ENCODE measurements around the gene NMNAT3. TPM values are rescaled to one million over a fixed set of nuclear protein-coding genes. Genes with fewer than 3 reads are reported as not detected.
A peak's percentile ranks its signal among the peaks of the same experiment; 100 is the strongest.

The NMNAT3 gene
- total RNA-seq, 1 experiment from 2014 or later, result 1.3 TPM

DNA sequence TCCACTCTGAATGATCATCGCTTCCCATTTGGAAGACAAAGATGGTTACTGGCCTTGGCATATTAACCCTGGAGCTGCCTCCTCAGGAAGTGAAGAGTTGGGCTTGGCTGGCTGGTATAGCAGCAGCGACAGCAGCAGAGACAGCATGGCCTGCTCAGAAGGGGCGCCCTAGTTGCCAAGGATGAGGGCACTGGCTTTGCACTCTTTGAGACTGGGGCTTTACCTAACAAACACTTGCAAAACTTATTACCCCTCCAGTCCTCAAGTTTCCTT, 69.7 kb downstream of the NMNAT3 start:
- TF ChIP-seq, protein P1, sequence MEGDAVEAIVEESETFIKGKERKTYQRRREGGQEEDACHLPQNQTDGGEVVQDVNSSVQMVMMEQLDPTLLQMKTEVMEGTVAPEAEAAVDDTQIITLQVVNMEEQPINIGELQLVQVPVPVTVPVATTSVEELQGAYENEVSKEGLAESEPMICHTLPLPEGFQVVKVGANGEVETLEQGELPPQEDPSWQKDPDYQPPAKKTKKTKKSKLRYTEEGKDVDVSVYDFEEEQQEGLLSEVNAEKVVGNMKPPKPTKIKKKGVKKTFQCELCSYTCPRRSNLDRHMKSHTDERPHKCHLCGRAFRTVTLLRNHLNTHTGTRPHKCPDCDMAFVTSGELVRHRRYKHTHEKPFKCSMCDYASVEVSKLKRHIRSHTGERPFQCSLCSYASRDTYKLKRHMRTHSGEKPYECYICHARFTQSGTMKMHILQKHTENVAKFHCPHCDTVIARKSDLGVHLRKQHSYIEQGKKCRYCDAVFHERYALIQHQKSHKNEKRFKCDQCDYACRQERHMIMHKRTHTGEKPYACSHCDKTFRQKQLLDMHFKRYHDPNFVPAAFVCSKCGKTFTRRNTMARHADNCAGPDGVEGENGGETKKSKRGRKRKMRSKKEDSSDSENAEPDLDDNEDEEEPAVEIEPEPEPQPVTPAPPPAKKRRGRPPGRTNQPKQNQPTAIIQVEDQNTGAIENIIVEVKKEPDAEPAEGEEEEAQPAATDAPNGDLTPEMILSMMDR (conservative IDR thresholded peaks at IDR 0.05), result no peak
- WGBS (ENCODE audit: extremely low coverage, insufficient read length, low lambda C conversion rate), result no CpG with 5 or more reads among the region's 3 CpGs
- no peaks in the 10 kb centered on the region for H3K27me3 Mint-ChIP-seq (ENCODE audit: low read depth)

More for the DNA sequence above, 69.7 kb downstream of the NMNAT3 start:
- no peak overlapping the region for H2AFZ ChIP-seq (ENCODE audit: low read length)
- H4K5ac ChIP-seq (ENCODE audit: insufficient read length, low read depth, low read length), result no peak overlapping the region
- H4K8ac ChIP-seq (replicated peaks; ENCODE audit: insufficient read length, low read depth, low read length), result no peak overlapping the region
- no peak overlapping the region for H2BK5ac ChIP-seq (ENCODE audit: insufficient read length, low read length)
- peaks cover 14 to 20% of the 10 kb centered on the region in 2 experiments for H3K4me1 Mint-ChIP-seq
- H3K56ac ChIP-seq (ENCODE audit: insufficient read length, low read depth, low read length), result no peak overlapping the region
- no peaks in the 10 kb centered on the region for H3K79me1 ChIP-seq (ENCODE audit: insufficient read depth, low read depth, low read length, poor library complexity, severe bottlenecking)
- H2BK120ac ChIP-seq (ENCODE audit: low read depth, low read length, poor library complexity, severe bottlenecking), result no peak overlapping the region
- H3K9ac ChIP-seq (ENCODE audit: extremely low read depth, insufficient read length, low read length), result no peak overlapping the region
- H3K23me2 ChIP-seq (ENCODE audit: insufficient read length, low read depth, low read length, poor library complexity, severe bottlenecking), result no peaks in the 10 kb centered on the region
- no peak overlapping the region for H3K4me2 ChIP-seq (ENCODE audit: insufficient read depth, insufficient read length, low read length)
- H4K91ac ChIP-seq (ENCODE audit: insufficient read length, low read depth, low read length), result no peak overlapping the region
- H2AK5ac ChIP-seq (ENCODE audit: insufficient read length, low read length), result no peak overlapping the region
- H3K27me3 ChIP-seq (ENCODE audit: insufficient read depth, low read length), result no peaks in the 10 kb centered on the region; the same call in 1 of the 2 replicates
- H3K4me3 Mint-ChIP-seq, result no peak overlapping the region
- H3K23ac ChIP-seq (ENCODE audit: insufficient read length, low read depth, low read length), result no peak overlapping the region
- H3K27ac ChIP-seq (ENCODE audit: insufficient read length, low read depth, low read length), result no peak overlapping the region
- H3K4me1 ChIP-seq (ENCODE audit: insufficient read depth, low read length), result no peaks in the 10 kb centered on the region; the same call in 1 of the 2 replicates
- no peaks in the 10 kb centered on the region for H3K36me3 Mint-ChIP-seq (ENCODE audit: insufficient read depth in 1 of 3, low read depth in 3 of 3)
- H3K18ac ChIP-seq (ENCODE audit: insufficient read length, low read depth, low read length), result no peak overlapping the region
- no peaks in the 10 kb centered on the region for H3K79me2 ChIP-seq (ENCODE audit: insufficient read depth, low read length)
- no peaks in the 10 kb centered on the region for H4K20me1 ChIP-seq (ENCODE audit: control insufficient read depth, insufficient read depth, insufficient read length)
- no peak overlapping the region for H2BK15ac ChIP-seq (ENCODE audit: low read depth, low read length)
- no peak overlapping the region for H3T11ph ChIP-seq (ENCODE audit: low read length)
- H3K9me3 Mint-ChIP-seq, result no peaks in the 10 kb centered on the region
- no peak overlapping the region for H3K4ac ChIP-seq (ENCODE audit: low read depth, low read length)
- no peak overlapping the region for H2BK12ac ChIP-seq (ENCODE audit: insufficient read length, low read depth, low read length)
- peak; percentile 37 for DNase-seq
- no peaks in the 10 kb centered on the region for H3K9me3 ChIP-seq (ENCODE audit: control insufficient read depth, low read depth, low read length)
- H2BK20ac ChIP-seq (ENCODE audit: low read depth, low read length, poor library complexity, severe bottlenecking), result no peak overlapping the region
- no peak overlapping the region for H3K14ac ChIP-seq (ENCODE audit: insufficient read depth, low read length)
- peak overlapping the region in 1 of 3 experiments; percentile 29; a peak in 1 of 7 replicates for H3K27ac Mint-ChIP-seq
